BE2C (cell line): ENCODE measurements around the gene SULT2B1.

ENCODE experiments used
- DNase-seq: peaks from one replicate; pipeline ENCODE4 v3.0.0-alpha.2; 2020
- H3K27me3 ChIP-seq: fragments of 250-450 bp; sonication (Bioruptor Pico); 2 replicates; pipeline ENCODE4 v1.5.1; 2020; ENCODE audit warnings: mild to moderate bottlenecking
- H3K36me3 ChIP-seq: fragments of 250-450 bp; sonication (Bioruptor Pico); 2 replicates; pipeline ENCODE4 v1.5.1; 2020; ENCODE audit warnings: mild to moderate bottlenecking
- H3K4me1 ChIP-seq: fragments of 250-450 bp; sonication (Bioruptor Pico); 2 replicates; pipeline ENCODE4 v1.5.1; 2020
- H3K4me3 ChIP-seq: 2 replicates; pipeline ENCODE4 v1.5.1; 2011; ENCODE audit warnings: low read depth, low read length
- H3K9me3 ChIP-seq: fragments of 250-450 bp; sonication (Bioruptor Pico); 2 replicates; pipeline ENCODE4 v1.5.1; 2020
- TF ChIP-seq, protein P1 (sequence below): IDR thresholded peaks from 2 replicates; pipeline ENCODE4 v1.5.1; 2012; ENCODE audit warnings: mild to moderate bottlenecking, low read depth, low read length

Gene SULT2B1

DNA sequence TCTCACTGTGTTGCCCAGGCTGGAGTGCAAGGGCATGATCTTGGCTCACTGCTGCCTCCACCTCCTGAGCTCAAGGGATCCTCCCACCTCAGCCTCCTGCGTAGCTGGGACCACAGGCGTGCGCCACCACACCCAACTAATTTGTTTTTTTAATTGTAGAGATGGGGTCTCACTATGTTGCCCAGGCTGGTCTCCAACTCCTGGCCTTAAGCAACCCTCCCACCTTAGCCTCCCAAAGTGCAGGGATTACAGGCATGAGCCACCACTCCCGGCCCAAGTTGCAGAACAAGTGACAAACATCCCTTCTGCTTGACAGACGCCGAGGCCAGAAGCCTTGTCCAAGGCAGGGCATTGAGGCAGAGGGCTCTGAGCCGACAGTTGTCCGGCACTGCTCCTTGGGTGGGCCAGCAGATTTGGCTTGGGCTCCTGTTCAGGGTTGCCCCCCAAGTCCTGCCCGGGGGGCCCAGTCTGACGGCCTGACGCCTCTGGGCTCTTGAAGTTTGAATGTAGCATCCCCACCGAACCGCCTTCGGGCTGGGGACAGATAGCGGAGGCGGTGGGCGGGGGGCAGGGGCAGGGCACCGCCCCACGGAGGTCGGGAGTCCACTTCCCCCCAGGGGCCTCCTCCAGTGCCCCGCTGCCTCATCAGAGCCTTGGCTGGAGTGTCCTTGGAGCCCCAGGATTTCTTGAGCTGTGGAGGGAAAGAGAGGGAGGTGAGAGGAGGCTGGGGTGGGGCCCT is 48.9 kb downstream of the SULT2B1 start:
- Histone ChIP-seq H3K4me3 (no peak overlapping the region), H3K4me1 (no peaks in the 10 kb centered on the region), H3K27me3 (peaks cover 12% of the 10 kb centered on the region), H3K9me3 (no peaks in the 10 kb centered on the region), H3K36me3 (no peaks in the 10 kb centered on the region)
- DNase-seq, result no peak
- TF ChIP-seq, protein P1, sequence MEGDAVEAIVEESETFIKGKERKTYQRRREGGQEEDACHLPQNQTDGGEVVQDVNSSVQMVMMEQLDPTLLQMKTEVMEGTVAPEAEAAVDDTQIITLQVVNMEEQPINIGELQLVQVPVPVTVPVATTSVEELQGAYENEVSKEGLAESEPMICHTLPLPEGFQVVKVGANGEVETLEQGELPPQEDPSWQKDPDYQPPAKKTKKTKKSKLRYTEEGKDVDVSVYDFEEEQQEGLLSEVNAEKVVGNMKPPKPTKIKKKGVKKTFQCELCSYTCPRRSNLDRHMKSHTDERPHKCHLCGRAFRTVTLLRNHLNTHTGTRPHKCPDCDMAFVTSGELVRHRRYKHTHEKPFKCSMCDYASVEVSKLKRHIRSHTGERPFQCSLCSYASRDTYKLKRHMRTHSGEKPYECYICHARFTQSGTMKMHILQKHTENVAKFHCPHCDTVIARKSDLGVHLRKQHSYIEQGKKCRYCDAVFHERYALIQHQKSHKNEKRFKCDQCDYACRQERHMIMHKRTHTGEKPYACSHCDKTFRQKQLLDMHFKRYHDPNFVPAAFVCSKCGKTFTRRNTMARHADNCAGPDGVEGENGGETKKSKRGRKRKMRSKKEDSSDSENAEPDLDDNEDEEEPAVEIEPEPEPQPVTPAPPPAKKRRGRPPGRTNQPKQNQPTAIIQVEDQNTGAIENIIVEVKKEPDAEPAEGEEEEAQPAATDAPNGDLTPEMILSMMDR, result no peak

DNA sequence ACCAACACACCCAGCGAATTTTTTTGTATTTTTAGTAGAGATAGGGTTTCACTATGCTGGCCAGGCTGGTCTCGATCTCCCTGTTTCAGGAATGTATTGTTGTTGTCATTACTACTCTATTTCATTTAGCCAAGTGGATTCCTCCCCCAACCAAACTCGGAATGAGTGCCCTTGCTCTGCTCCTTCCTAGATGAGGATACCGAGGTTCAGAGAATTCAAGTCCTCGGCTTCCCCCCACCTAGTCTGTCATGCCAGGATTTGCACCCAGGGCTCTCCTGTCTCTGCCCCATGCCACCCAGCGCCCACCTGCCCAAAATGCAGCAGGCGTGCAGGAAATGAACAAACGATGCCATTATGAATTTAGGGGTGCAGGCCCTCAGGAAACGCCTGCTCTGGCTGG is 51.0 kb downstream of the SULT2B1 start:
- no peaks in the 10 kb centered on the region for H3K36me3 ChIP-seq
- TF ChIP-seq, protein P1, result no peak
- no peak overlapping the region for H3K4me3 ChIP-seq
- H3K4me1 ChIP-seq, result no peaks in the 10 kb centered on the region
- DNase-seq, result no peak
- H3K9me3 ChIP-seq, result no peaks in the 10 kb centered on the region
- peaks cover 12% of the 10 kb centered on the region for H3K27me3 ChIP-seq

DNA sequence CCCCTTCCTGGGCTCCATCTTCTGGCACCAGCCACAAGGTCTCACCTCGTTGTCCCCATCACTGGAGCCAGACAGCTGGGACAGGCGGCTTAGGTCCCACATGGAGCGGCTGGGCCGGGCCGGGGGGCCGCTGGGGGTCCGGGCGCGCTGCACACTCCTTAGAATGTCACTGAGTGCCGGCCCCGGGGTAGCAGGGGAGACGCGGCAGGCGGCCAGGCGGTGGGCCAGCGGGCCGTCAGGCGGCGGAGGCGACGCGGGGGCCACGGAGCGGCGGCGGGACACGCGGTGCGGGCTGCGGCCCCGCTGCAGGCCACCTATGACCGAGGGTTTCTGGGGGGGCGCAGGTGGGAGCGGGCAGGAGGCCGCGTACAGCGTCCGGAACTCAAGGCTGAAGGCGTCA is 51.5 kb downstream of the SULT2B1 start:
- DNase-seq, result no peak
- no peaks in the 10 kb centered on the region for H3K36me3 ChIP-seq
- H3K4me3 ChIP-seq, result no peak overlapping the region
- TF ChIP-seq, protein P1, result no peak
- H3K4me1 ChIP-seq, result no peaks in the 10 kb centered on the region
- H3K9me3 ChIP-seq, result no peaks in the 10 kb centered on the region
- peaks cover 8% of the 10 kb centered on the region for H3K27me3 ChIP-seq

DNA sequence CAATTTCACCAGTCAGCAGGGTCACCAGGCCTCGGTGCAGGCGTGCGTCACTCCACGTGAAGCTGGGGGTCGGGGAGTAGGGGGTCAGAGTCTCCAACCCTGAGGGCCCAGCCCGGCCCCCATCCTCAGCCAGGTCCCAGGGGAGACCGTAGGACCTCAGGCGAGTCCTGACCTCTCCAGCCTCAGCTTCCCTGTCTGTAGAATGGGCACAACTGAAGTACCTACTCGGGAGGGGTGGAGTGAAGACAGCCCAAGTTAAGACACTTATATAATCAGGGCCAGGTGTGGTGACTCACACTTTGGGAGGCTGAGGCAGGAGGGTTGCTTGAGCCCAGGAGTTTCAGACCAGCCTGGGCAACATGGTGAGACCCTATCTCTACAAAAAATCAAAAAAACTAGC is 51.9 kb downstream of the SULT2B1 start:
- H3K36me3 ChIP-seq, result no peaks in the 10 kb centered on the region
- TF ChIP-seq, protein P1, result no peak
- no peak overlapping the region for H3K4me3 ChIP-seq
- no peaks in the 10 kb centered on the region; the same call in 1 of the 2 replicates for H3K4me1 ChIP-seq
- DNase-seq, result no peak
- peaks cover 4% of the 10 kb centered on the region for H3K27me3 ChIP-seq
- H3K9me3 ChIP-seq, result no peaks in the 10 kb centered on the region

DNA sequence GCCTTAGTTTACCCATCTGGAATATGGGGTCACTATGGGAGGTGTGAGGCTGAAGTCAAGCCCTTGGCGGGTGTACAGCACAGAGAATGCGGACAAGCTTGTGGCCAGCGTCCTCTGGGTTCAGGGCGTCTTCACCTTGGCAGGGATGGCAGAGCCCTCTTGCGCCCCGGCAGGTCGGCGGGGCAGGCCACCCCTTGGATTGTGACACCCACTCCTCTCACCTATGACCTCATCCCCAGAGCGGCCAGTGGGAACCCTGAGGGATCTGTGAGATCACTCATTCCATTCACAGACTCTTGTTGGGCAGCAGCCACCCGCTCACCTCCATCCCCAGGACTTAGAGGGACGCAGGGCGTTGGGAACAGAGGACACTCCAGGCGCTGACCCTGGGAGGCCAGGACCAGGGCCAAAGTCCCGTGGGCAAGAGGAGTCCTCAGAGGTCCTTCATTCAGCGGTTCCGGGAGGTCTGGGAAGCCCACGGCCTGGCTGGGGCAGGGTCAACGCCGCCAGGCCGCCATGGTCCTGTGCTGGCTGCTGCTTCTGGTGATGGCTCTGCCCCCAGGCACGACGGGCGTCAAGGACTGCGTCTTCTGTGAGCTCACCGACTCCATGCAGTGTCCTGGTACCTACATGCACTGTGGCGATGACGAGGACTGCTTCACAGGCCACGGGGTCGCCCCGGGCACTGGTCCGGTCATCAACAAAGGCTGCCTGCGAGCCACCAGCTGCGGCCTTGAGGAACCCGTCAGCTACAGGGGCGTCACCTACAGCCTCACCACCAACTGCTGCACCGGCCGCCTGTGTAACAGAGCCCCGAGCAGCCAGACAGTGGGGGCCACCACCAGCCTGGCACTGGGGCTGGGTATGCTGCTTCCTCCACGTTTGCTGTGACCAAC is 54.7 kb downstream of the SULT2B1 start, which contains the start of gene SPACA4:
Gene SPACA4 (plus strand): TSS at position 280 of the 896 bp plus-strand sequence. CDS start 237 bp downstream, at position 517.
- Histone ChIP-seq H3K9me3 (no peaks in the 10 kb centered on the region), H3K36me3 (no peaks in the 10 kb centered on the region), H3K27me3 (no peaks in the 10 kb centered on the region), H3K4me1 (no peaks in the 10 kb centered on the region; the same call in 1 of the 2 replicates), H3K4me3 (no peak within 1 kb of the TSS)
- no peak for DNase-seq
- TF ChIP-seq, protein P1, result no peak
